GM23338 (cell line): ENCODE results near the gene AGAP3. TPM values are rescaled to one million over a fixed set of nuclear protein-coding genes. Genes with fewer than 3 reads are reported as not detected.
A peak's percentile ranks its signal among the peaks of the same experiment; 100 is the strongest.

Experiments used
- ATAC-seq: fragments of 200-7000 bp; cut with Tn5 transposase; 3 replicates; pipeline ENCODE4 v1.9.1; 2020
- DNase-seq: peaks from one replicate; pipeline ENCODE4 v3.0.0-alpha.2; 2015; ENCODE audit warnings: low spot score
- H2AFZ ChIP-seq: fragments of 200-600 bp; sonication (generic); 2 replicates; pipeline ENCODE4 v1.8.0; 2016; ENCODE audit warnings: antibody characterized with exemption, mild to moderate bottlenecking, moderate library complexity
- H3F3A ChIP-seq: fragments of 200-600 bp; sonication (generic); replicated peaks from 2 replicates; pipeline ENCODE4 v1.8.0; 2017; ENCODE audit warnings: antibody characterized with exemption, mixed run types, low read depth
- H3K27ac ChIP-seq: fragments of 200-600 bp; sonication (generic); 2 replicates; pipeline ENCODE4 v1.6.1; 2016; ENCODE audit warnings: low read depth
- H3K27me3 ChIP-seq: fragments of 200-600 bp; sonication (generic); 2 replicates; pipeline ENCODE4 v1.8.0; 2016; ENCODE audit warnings: mild to moderate bottlenecking, mixed run types, moderate library complexity; ENCODE audit not compliant: insufficient read depth
- H3K36me3 ChIP-seq: fragments of 200-600 bp; sonication (generic); 2 replicates; pipeline ENCODE4 v1.8.0; 2016; ENCODE audit warnings: mild to moderate bottlenecking; ENCODE audit not compliant: insufficient read depth
- H3K4me1 ChIP-seq: fragments of 200-600 bp; sonication (generic); 2 replicates; pipeline ENCODE4 v1.8.0; 2016; ENCODE audit warnings: mild to moderate bottlenecking, moderate library complexity; ENCODE audit not compliant: insufficient read depth
- H3K4me2 ChIP-seq: fragments of 200-600 bp; sonication (generic); 2 replicates; pipeline ENCODE4 v1.7.1; 2017; ENCODE audit warnings: mixed run types
- H3K4me3 ChIP-seq: fragments of 200-600 bp; sonication (generic); 2 replicates; pipeline ENCODE4 v1.6.1; 2016; ENCODE audit warnings: mixed run types
- H3K79me2 ChIP-seq: fragments of 200-600 bp; sonication (generic); replicated peaks from 2 replicates; pipeline ENCODE4 v1.8.0; 2017; ENCODE audit warnings: mild to moderate bottlenecking; ENCODE audit not compliant: insufficient read depth
- H3K9me2 ChIP-seq: fragments of 200-600 bp; sonication (generic); 2 replicates; pipeline ENCODE4 v1.8.0; 2017; ENCODE audit not compliant: insufficient read depth
- H4K20me1 ChIP-seq: fragments of 200-600 bp; sonication (generic); replicated peaks from 2 replicates; pipeline ENCODE4 v1.8.0; 2017; ENCODE audit warnings: mild to moderate bottlenecking; ENCODE audit not compliant: insufficient read depth
- H3K27ac Mint-ChIP-seq: 2 replicates; pipeline ENCODE4 v1.8.0; 2020; ENCODE audit warnings: inconsistent platforms, mild to moderate bottlenecking, moderate library complexity, mixed read lengths
- H3K27me3 Mint-ChIP-seq: 3 replicates; pipeline ENCODE4 v1.8.0; 2022; ENCODE audit warnings: low read depth, mild to moderate bottlenecking, moderate library complexity, mixed read lengths, inconsistent platforms; ENCODE audit not compliant: insufficient read depth, poor library complexity
- H3K36me3 Mint-ChIP-seq: 3 replicates; pipeline ENCODE4 v1.8.0; 2021; ENCODE audit warnings: low read depth, mild to moderate bottlenecking, inconsistent platforms, moderate library complexity, mixed read lengths
- H3K4me1 Mint-ChIP-seq: 3 replicates; pipeline ENCODE4 v1.8.0; 2020; ENCODE audit warnings: mild to moderate bottlenecking, inconsistent platforms, mixed read lengths
- H3K4me3 Mint-ChIP-seq: 3 replicates; pipeline ENCODE4 v1.8.0; 2021; ENCODE audit warnings: moderate library complexity, mild to moderate bottlenecking, inconsistent platforms, mixed read lengths
- H3K9me3 Mint-ChIP-seq: 3 replicates; pipeline ENCODE4 v1.8.0; 2020; ENCODE audit warnings: moderate library complexity, mild to moderate bottlenecking, inconsistent platforms, mixed read lengths
- CREB1 ChIP-seq: fragments of 250-450 bp; sonication (Bioruptor Pico); IDR thresholded peaks from 2 replicates; pipeline ENCODE4 v1.5.0; 2020; ENCODE audit warnings: low read depth, mild to moderate bottlenecking, moderate library complexity
- CTCF ChIP-seq, 2 experiments: fragments of 200-600 bp in 1 of 2; sonication (generic) in 1 of 2; conservative IDR thresholded peaks; 2 replicates each; pipeline versions ENCODE4 v1.5.1 to v1.6.1; 2016 to 2017; ENCODE audit warnings: antibody characterized with exemption in 2 of 2, low read depth in 2 of 2, mild to moderate bottlenecking in 2 of 2, moderate library complexity in 1 of 2
- ETS1 ChIP-seq: IDR thresholded peaks from 2 replicates; pipeline ENCODE4 v1.6.1; 2016; ENCODE audit warnings: antibody characterized with exemption
- EZH2 ChIP-seq: fragments of 200-600 bp; sonication (generic); IDR thresholded peaks from one replicate; pipeline ENCODE4 v1.8.0; 2017; ENCODE audit warnings: antibody characterized with exemption, mild to moderate bottlenecking, low read depth; ENCODE audit not compliant: unreplicated experiment
- EZH2phosphoT487 ChIP-seq: fragments of 200-600 bp; sonication (generic); IDR thresholded peaks from one replicate; pipeline ENCODE4 v1.8.1; 2018; ENCODE audit warnings: antibody characterized with exemption; ENCODE audit not compliant: unreplicated experiment
- JUNB ChIP-seq: IDR thresholded peaks from one replicate; pipeline ENCODE4 v1.6.1; 2016; ENCODE audit warnings: antibody characterized with exemption; ENCODE audit not compliant: unreplicated experiment
- NANOG ChIP-seq: IDR thresholded peaks from 2 replicates; pipeline ENCODE4 v1.6.1; 2016; ENCODE audit warnings: antibody characterized with exemption, borderline replicate concordance
- POLR2AphosphoS5 ChIP-seq: IDR thresholded peaks from 2 replicates; pipeline ENCODE4 v1.6.1; 2016; ENCODE audit warnings: antibody characterized with exemption, low read depth
- STAT1 ChIP-seq: IDR thresholded peaks from one replicate; pipeline ENCODE4 v1.6.1; 2016; ENCODE audit warnings: antibody characterized with exemption; ENCODE audit not compliant: unreplicated experiment
- ZNF114 ChIP-seq: fragments of 250-450 bp; sonication (Bioruptor Pico); IDR thresholded peaks from 2 replicates; pipeline ENCODE4 v1.5.0; 2020; ENCODE audit warnings: mild to moderate bottlenecking, moderate library complexity
- ZNF331 ChIP-seq: fragments of 250-450 bp; sonication (Bioruptor Pico); IDR thresholded peaks from 2 replicates; pipeline ENCODE4 v1.5.0; 2020; ENCODE audit warnings: low read depth, mild to moderate bottlenecking, moderate library complexity
- polyA plus RNA-seq: library from polyadenylated mRNA; unstranded; fragments of >200 nt; fragmentation: Nextera tagmentation; extraction: Ambion mirVana; gene quantifications from 2 replicates; pipeline ENCODE4 v1.2.1, GENCODE V29; 2016
- total RNA-seq: library from RNA; depleted of rRNA; stranded (reverse); fragments of >200 nt; shearing (Covaris generic); gene quantifications from 2 replicates; pipeline ENCODE4 v1.2.3, GENCODE V29; 2014

The AGAP3 gene
- total and polyA plus RNA-seq, 2 experiments from 2014 or later = 24.0 to 39.2 TPM

GRCh38 chr7:151104411-151105235 is 18.3 kb downstream of the AGAP3 start:
- Histone ChIP-seq H2AFZ (no peak overlapping the region), H3K27me3 (no peaks in the 10 kb centered on the region), H3K36me3 (no peaks in the 10 kb centered on the region), H3K27ac (peak overlapping the region; percentile 82), H3F3A (peaks cover 18% of the 10 kb centered on the region; the same call in 1 of the 2 replicates), H3K4me3 (peak overlapping the region; percentile 34), H3K9me2 (no peaks in the 10 kb centered on the region), H4K20me1 (peaks cover 11% of the 10 kb centered on the region; the same call in 1 of the 2 replicates), H3K79me2 (peaks cover 56% of the 10 kb centered on the region), H3K4me1 (peaks cover 52% of the 10 kb centered on the region), H3K4me2 (peak overlapping the region; percentile 60)
- Mint-ChIP-seq H3K4me1 (peaks cover 51% of the 10 kb centered on the region), H3K9me3 (no peaks in the 10 kb centered on the region), H3K27ac (peak overlapping the region; percentile 86), H3K36me3 (no peaks in the 10 kb centered on the region; the same call in 2 of the 3 replicates), H3K27me3 (peaks cover 10% of the 10 kb centered on the region), H3K4me3 (peak overlapping the region; percentile 55)
- ATAC-seq (peak; percentile 76), DNase-seq (peak; percentile 91)
- no peak for TF ChIP-seq CTCF (conservative IDR thresholded peaks at IDR 0.05; ENCODE audit: low read depth in 2 of 2)
- TF ChIP-seq EZH2phosphoT487 = no peak
- peak; percentile 47; the same call in 1 of the 2 replicates for TF ChIP-seq CREB1 (CRISPR knock-in tag)
- no peak for TF ChIP-seq ZNF331 (CRISPR knock-in tag)
- no peak for TF ChIP-seq STAT1
- no peak for TF ChIP-seq EZH2
- peak; percentile 44; the same call in 1 of the 2 replicates for TF ChIP-seq POLR2AphosphoS5
- no peak for TF ChIP-seq JUNB

- Histone ChIP-seq H3K27me3 (0 out of 2 replicates have a peak, but pooled peaks cover 3% of the 10 kb centered on the region), H3K9me2 (no peaks in the 10 kb centered on the region), H3F3A (peaks cover 17% of the 10 kb centered on the region; the same call in 1 of the 2 replicates), H3K36me3 (no peaks in the 10 kb centered on the region), H3K4me3 (no peak overlapping the region), H4K20me1 (peaks cover 18% of the 10 kb centered on the region), H2AFZ (no peak overlapping the region), H3K4me1 (peaks cover 28% of the 10 kb centered on the region), H3K4me2 (no peak overlapping the region), H3K27ac (no peak overlapping the region), H3K79me2 (peaks cover 48% of the 10 kb centered on the region)
- H3K4me3 Mint-ChIP-seq = no peak overlapping the region
- no peak for ATAC-seq
- H3K36me3 Mint-ChIP-seq = no peaks in the 10 kb centered on the region; the same call in 1 of the 3 replicates
- H3K27me3 Mint-ChIP-seq = peaks cover 8% of the 10 kb centered on the region
- no peak for DNase-seq
- H3K4me1 Mint-ChIP-seq = peaks cover 49% of the 10 kb centered on the region
- no peaks in the 10 kb centered on the region for H3K9me3 Mint-ChIP-seq
- H3K27ac Mint-ChIP-seq = no peak overlapping the region
- no peak for TF ChIP-seq ZNF114 (CRISPR knock-in tag)
- TF ChIP-seq JUNB = no peak
- TF ChIP-seq NANOG = no peak
- no peak for TF ChIP-seq CTCF (conservative IDR thresholded peaks at IDR 0.05; ENCODE audit: low read depth in 2 of 2)
- no peak for TF ChIP-seq EZH2
- TF ChIP-seq ETS1 = no peak
These were observed 21.6 kb downstream of the AGAP3 start for GRCh38 chr7:151107882-151108281.
